Testis (tissue), 2 donors: Measurements from ENCODE around the gene ACBD3.

Experiments
- POLR2A ChIP-seq: fragments of 450-650 bp; IDR thresholded peaks from one replicate; pipeline ENCODE4 v1.6.1; 2017; ENCODE audit warnings: antibody characterized with exemption, mild to moderate bottlenecking, moderate library complexity
- TF ChIP-seq, protein P1 (sequence below), 3 experiments: fragments of 450-650 bp in 2 of 3; fragments of 200-600 bp in 1 of 3; sonication (generic) in 1 of 3; IDR thresholded peaks; one replicate each; pipeline ENCODE4 v1.5.1; 2016 to 2019; ENCODE audit warnings: antibody characterized with exemption in 3 of 3, mild to moderate bottlenecking in 2 of 3, moderate library complexity in 1 of 3

DNA sequence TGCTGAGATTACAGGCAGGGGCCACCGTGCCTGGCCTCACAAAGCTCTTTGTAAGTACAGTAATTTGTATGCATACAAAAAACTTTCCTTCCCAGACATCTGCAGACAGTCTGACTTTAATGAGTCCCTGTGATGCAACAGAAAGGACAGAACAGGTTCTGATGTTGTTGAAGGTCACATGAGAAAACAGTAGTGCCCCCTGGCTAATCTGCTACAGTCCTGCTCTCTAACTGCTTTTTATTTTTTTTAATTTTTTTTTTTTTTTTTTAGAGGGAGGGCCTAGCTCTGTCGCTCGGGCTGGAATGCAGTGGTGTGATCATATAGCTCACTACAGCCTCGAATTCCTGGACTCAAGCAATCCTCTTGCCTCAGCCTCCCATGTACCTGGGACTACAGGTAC is 36.7 kb downstream of the ACBD3 start:
- TF ChIP-seq, protein P1, sequence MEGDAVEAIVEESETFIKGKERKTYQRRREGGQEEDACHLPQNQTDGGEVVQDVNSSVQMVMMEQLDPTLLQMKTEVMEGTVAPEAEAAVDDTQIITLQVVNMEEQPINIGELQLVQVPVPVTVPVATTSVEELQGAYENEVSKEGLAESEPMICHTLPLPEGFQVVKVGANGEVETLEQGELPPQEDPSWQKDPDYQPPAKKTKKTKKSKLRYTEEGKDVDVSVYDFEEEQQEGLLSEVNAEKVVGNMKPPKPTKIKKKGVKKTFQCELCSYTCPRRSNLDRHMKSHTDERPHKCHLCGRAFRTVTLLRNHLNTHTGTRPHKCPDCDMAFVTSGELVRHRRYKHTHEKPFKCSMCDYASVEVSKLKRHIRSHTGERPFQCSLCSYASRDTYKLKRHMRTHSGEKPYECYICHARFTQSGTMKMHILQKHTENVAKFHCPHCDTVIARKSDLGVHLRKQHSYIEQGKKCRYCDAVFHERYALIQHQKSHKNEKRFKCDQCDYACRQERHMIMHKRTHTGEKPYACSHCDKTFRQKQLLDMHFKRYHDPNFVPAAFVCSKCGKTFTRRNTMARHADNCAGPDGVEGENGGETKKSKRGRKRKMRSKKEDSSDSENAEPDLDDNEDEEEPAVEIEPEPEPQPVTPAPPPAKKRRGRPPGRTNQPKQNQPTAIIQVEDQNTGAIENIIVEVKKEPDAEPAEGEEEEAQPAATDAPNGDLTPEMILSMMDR (IDR thresholded peaks at IDR 0.05), result peak in 1 of 3 experiments; percentile 9
- no peak for TF ChIP-seq POLR2A
